Cardiac septum (tissue), 1 donor: Measurements from ENCODE around the gene EVC2. TPM values are rescaled to one million over a fixed set of nuclear protein-coding genes. Genes with fewer than 3 reads are reported as not detected.

Experiments
- DNase-seq: peaks from one replicate; pipeline ENCODE4 v3.0.0-alpha.2; 2020; ENCODE audit warnings: low spot score
- intact Hi-C: fragments of 100-400 bp; cut with DNase I; formaldehyde crosslinking; loops from one replicate; pipeline ENCODE4 v1.14.0; 2022
- total RNA-seq: library from RNA; stranded (reverse); fragmentation: NEBNext Ultra II Directional; extraction: Animal tissue kit (Norgen Biotek cat#: 25700); gene quantifications from one replicate; pipeline ENCODE4 v1.2.1, GENCODE V29; 2021
- donor health status: DM: no; HTN: no; CAD: no.

The EVC2 gene
- total RNA-seq, 1 donor from 2014 or later: 1.3 TPM

- intact Hi-C loops: no loop called here
- DNase-seq: no peak
These were observed 163.1 kb downstream of the EVC2 start for GRCh38 chr4:5545271-5545670.

DNA sequence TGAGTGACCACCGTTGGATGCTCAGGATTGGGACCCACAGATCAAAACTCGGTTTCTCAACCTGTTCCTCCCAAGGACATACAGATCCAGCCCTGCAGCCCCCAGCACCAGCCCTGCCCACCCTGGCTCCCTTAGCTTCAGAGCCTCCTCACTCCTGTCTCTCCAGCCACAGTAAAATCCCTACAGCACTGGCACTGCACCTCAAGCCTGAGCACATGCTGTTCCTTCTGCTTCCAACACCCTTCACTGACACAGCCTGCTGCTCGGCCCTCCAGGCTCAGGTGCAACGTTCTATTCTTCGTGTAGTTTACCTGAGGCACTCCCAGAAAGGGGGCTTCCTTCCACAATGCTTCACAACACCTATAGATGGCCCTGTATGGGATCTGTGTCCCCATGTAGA lies 163.6 kb downstream of the EVC2 start:
- intact Hi-C loops: no loop called here
- no peak for DNase-seq

DNA sequence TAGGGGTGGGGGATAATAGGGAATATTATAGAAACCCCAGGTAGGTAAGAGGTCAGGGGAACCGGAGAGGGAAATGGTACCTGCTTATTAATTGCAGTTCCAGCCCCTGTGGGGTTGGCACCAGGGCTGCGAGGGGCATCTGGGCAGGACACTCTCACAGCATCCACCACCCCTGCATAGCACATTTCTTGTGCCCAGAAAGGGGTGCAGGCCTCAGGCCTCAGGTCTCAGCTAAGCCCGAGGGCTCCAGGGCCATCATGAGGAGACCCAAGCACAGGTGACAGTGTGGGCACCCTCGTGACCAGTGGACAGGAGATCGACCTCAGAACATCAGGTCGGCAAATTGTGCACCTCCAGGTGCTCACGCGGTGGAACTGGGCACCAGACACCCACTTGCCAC lies 164.7 kb downstream of the EVC2 start:
- intact Hi-C loops: no loop called here
- no peak for DNase-seq

GRCh38 chr4:5541169-5541568 lies 167.2 kb downstream of the EVC2 start:
- DNase-seq: no peak
- intact Hi-C loops: no loop called here

DNA sequence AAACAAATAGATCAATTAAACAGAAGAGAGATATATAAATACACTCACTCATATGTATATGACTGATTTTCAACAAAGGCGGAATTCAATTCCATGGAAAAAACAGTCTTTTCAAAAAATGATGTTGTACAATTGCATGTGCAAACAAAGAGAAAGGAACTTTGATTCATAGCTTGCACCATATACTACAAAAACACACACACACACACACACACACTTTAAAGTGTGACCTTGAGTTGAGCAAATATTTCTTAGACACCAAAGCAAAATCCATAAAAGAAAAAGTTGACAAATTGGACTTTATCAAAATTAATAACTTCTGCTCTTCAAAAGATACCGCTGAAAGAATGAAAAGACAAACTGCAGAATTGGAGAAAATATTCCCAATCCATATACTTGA lies 168.8 kb downstream of the EVC2 start:
- intact Hi-C loops: no loop called here
- DNase-seq: no peak

DNA sequence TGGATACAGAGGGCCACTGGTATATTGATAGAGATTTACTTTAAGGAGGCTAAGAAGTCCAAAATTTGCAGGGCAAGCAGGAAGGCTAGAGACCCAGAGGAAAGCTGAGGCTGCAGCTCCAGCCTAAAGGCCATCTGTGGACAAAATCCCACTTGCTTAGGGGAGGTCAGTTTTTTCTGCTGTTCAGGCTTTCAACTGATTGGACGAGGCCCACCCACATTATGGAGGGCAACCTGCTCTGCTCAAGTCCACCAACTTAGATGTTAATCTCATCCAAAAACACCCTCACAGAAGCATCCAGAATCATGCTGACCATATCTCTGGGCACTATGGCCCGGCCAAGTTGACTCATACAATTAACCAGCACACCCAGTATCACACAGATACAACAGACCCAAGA lies 176.3 kb downstream of the EVC2 start:
- no peak for DNase-seq
- intact Hi-C loops: no loop called here

- no peak for DNase-seq
- intact Hi-C loops: no loop called here
These were observed 180.3 kb downstream of the EVC2 start for GRCh38 chr4:5528031-5528436.

DNA sequence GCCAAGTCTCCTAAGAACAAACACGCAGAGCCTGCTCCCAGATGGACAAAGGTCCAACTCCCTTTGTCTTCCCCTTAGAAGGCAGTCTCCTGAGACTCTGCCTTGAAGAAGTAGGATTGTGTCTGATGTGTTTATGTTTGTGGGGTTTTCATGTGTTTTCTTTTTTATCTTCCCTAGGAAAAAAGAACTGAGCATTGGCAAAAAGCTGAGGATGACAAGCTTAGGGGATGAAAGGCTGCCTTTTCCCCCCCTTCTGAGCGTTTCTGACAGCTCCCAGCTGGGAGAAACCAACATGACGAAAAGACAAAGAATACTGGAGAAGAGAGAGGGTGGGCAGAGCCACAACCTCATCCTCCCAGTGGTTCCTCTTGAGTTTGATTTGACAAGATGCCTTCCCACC lies 181.1 kb downstream of the EVC2 start:
- intact Hi-C loops: no loop called here
- no peak for DNase-seq

DNA sequence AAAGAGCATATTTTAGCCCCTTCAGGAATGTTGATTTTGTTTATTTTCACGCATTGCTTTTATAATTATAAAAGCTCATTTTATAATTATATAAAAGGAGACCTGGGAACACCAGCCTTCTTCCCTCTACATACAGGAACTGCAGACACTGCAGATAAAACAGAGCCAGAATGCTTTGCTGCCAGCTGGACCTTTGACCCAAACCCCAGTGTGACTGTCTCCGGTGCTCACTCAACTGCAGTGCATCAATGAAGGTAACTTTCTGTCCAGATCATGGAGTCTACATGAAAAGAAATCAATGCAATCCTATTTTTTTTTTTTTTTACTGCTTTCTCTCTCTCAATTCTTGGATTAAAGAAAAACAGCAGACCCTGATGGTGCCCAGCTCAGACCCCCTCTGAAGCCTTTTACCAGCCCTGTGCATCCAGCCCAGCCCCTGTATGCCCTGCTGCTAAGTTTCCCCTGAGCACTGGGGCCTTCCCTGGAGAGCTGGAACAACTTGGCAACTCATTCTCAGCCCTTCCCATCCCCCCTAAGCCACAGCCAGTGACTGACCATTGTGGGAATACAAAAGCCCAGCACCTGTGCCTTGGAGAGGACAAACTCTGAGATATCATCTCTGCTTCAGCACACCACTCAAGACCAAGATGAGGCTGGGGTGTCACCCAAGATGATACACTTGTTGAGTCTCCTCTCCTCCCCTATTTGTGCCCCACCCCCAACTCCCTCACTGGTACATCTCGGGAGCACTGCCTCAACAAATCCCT lies 182.1 kb downstream of the EVC2 start:
- intact Hi-C loops: no loop called here
- DNase-seq: no peak

- intact Hi-C loops: no loop called here
- no peak for DNase-seq
These were observed 183.7 kb downstream of the EVC2 start for GRCh38 chr4:5524446-5525299.

- DNase-seq: no peak
- intact Hi-C loops: no loop called here
These were observed 191.0 kb downstream of the EVC2 start for GRCh38 chr4:5517372-5517771.

- intact Hi-C loops: no loop called here
- DNase-seq: no peak
These were observed 192.7 kb downstream of the EVC2 start for GRCh38 chr4:5515646-5516045.

Other genes starting within 250 kb of the EVC2 start
- gene EVC, start 2.6 kb upstream of the EVC2 start, total RNA-seq: 8.7 TPM
- gene CRMP1, start 184.5 kb upstream of the EVC2 start, total RNA-seq: 1.9 TPM